IPS-18c (cell line): ENCODE results near the gene MT1X.
A peak's percentile ranks its signal among the peaks of the same experiment; 100 is the strongest.

Experiments used
- H3K4me3 ChIP-seq: 2 replicates; pipeline ENCODE4 v1.7.0; 2013; ENCODE audit warnings: low read depth, mild to moderate bottlenecking, low read length, moderate library complexity; ENCODE audit not compliant: insufficient read depth
- H3K9me3 ChIP-seq: one replicate; pipeline ENCODE4 v1.6.1; 2013; ENCODE audit warnings: mild to moderate bottlenecking, low read length, moderate library complexity; ENCODE audit not compliant: control insufficient read depth, insufficient read depth

Gene MT1X

DNA sequence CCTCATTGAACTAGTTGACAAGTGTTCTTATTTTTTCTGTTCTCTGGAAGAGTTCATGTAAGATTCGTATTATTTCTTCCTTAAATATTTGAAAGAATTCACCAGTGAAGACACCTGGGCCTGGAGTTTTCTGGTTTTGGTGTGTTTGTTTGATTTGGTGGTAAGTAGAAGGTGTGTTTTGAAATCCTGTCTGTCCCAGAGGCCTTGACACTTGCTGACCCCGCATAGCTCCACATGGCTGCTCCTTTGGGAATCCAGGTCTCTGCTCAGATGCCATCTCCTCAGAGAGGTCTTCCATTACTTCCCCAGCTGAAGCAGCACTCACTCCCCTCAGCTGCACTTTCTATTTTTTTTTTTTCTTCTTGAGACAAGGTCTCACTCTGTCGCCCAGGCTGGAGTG lies 41.9 kb downstream of the MT1X start:
- H3K9me3 ChIP-seq: no peaks in the 10 kb centered on the region
- H3K4me3 ChIP-seq: no peak overlapping the region

DNA sequence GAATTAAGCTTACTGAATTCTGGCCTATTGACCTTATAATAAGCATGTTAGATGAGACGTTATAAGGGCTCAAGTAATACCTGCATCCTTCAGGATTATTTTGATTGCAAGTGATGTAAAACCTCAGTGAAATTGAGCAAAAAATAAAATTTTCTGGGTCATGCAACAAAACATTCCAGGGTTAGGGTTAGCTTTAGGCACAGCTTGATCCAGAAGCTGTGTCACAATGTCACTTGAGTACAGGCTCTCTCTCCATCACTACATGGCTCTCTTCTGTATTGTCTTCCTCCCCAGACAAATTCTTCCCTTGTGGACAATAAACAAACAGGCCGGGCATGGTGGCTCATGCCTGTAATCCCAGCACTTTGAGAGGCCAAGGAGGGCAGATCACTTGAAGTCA lies 44.0 kb downstream of the MT1X start:
- Histone ChIP-seq H3K4me3 (no peak overlapping the region), H3K9me3 (no peaks in the 10 kb centered on the region)

GRCh38 chr16:56726926-56727325 lies 44.7 kb downstream of the MT1X start:
- Histone ChIP-seq H3K9me3 (no peaks in the 10 kb centered on the region), H3K4me3 (no peak overlapping the region)

DNA sequence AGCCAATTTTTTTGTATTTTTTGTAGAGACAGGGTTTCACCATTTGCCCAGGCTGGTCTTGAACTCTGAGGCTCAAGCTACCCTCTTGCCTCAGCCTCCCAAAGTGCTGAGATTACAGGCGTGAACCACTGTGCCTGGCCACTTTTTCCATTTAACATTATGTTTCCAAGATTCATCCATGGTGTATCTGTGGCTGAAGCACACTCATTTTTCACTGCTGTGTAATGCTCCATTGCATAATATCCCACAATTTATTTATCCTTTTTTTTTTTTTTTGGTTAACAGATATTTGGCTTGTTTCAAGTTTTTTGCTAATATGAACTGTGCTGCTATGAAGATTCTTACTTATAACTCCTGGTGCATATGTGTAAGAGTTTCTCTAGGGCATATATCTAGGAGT lies 45.8 kb downstream of the MT1X start:
- no peak overlapping the region for H3K4me3 ChIP-seq
- H3K9me3 ChIP-seq: peaks cover 2% of the 10 kb centered on the region

DNA sequence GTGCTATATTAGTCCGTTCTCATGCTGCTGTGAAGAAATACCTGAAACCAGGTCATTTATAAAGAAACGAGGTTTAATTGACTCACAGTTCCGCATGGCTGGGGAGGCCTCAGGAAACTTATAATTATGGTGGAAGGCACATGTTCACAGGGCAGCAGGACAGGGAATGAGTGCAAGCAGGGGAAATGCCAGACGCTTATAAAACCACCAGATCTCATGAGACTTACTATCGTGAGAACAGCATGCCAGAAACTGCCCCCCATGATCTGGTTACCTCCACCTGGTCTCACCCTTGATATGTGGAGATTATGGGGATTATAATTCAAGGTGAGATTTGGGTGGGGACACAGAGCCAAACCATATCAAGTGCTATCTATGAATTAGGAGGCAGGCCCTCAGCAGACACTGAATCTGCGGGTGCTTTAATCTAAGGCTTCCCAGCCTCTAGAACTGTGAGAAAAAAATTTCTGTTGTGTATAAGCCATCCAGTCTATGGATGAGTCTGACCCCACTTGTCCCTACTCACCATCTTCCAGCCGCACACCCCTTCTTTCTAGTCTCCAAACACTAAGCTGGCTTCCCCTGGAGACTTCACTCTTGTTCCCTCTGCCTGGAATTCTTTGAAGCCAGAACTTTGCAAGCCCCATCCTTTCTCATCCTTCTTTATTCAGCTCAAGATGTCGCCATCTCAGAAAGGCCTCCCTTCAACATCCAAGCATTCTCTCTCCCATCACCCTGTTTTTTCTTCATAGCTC lies 46.9 kb downstream of the MT1X start:
- Histone ChIP-seq H3K9me3 (peaks cover 2% of the 10 kb centered on the region), H3K4me3 (peak overlapping the region; percentile 94)

DNA sequence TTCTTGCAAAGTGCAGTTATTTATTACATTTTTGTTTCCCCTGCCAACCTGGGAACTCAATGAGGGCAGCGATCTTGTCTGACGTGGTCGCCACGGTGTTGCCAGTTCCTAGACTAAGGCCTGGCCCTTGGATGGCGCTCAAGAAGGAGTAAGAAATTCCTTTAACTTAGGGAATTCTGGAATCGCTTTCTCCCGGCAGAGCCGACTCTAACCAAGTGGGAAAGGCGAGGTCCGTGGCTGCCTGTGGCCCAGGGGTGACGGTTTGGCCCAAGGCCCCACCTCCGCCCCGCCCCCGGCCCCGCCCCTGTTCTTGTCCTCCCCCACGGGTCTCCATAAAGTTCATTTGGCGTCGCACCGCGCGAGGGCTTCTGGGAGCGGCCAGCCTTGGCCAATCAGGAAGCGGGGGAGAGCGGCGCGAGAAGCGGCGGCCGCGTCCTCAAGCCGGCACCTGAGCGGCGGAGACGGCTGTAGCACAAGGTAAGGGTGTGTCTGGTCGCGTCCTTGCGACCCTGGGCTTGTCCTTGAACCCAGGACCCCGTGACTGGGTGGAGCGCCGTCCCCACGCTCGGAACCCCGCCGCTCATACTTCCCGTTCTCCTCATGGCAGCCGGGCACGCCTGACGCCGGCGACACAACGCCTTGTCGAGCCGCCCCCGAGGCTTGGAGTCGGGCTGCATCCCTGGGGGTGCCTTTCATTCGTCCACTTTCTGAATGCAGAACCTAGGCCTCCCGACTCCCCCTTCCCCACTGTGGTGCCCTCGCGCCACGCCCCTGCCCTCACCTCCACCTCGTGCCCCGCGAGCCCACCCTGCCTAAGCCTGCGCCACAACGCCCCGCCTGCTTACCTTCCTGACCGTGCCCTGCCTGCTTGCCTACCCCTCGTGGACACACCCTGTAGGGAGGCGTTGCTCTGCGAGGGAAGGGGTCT lies 47.7 kb downstream of the MT1X start, which contains the start of gene NUP93:
Gene NUP93 (plus strand): TSS at position 395 of the 928 bp plus-strand sequence. CDS start 18,119 bp downstream, outside the sequence.
- Histone ChIP-seq H3K4me3 (peak within 1 kb of the TSS; percentile 94), H3K9me3 (peaks cover 2% of the 10 kb centered on the region)

- Histone ChIP-seq H3K9me3 (peaks cover 2% of the 10 kb centered on the region), H3K4me3 (no peak overlapping the region)
Observed at GRCh38 chr16:56732366-56732765, 50.1 kb downstream of the MT1X start.

DNA sequence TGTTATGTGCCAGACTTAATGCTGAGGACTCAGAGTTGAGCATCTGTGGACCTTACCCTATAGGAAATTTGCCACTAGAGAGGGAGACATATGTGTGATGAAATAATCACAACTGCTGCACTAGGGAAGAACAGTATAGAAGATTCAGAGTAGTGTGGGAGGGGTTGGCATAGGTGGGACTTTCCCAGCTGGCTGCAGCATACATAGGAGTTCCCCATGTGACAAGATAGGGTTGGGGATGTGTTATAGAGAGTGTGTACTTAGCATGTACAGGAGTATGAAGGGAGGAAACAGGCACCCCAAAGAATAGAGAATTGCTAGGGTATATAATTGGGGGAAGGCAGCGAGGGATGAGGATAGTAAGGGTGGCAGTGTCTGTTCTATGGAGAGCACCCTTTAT lies 50.6 kb downstream of the MT1X start:
- H3K4me3 ChIP-seq: no peak overlapping the region

More for the DNA sequence above, 50.6 kb downstream of the MT1X start:
- H3K9me3 ChIP-seq: peaks cover 2% of the 10 kb centered on the region
